ENCODE data around the gene LOX.
A peak's percentile ranks its signal among the peaks of the same experiment; 100 is the strongest.

The LOX gene, protein sequence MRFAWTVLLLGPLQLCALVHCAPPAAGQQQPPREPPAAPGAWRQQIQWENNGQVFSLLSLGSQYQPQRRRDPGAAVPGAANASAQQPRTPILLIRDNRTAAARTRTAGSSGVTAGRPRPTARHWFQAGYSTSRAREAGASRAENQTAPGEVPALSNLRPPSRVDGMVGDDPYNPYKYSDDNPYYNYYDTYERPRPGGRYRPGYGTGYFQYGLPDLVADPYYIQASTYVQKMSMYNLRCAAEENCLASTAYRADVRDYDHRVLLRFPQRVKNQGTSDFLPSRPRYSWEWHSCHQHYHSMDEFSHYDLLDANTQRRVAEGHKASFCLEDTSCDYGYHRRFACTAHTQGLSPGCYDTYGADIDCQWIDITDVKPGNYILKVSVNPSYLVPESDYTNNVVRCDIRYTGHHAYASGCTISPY

DNA sequence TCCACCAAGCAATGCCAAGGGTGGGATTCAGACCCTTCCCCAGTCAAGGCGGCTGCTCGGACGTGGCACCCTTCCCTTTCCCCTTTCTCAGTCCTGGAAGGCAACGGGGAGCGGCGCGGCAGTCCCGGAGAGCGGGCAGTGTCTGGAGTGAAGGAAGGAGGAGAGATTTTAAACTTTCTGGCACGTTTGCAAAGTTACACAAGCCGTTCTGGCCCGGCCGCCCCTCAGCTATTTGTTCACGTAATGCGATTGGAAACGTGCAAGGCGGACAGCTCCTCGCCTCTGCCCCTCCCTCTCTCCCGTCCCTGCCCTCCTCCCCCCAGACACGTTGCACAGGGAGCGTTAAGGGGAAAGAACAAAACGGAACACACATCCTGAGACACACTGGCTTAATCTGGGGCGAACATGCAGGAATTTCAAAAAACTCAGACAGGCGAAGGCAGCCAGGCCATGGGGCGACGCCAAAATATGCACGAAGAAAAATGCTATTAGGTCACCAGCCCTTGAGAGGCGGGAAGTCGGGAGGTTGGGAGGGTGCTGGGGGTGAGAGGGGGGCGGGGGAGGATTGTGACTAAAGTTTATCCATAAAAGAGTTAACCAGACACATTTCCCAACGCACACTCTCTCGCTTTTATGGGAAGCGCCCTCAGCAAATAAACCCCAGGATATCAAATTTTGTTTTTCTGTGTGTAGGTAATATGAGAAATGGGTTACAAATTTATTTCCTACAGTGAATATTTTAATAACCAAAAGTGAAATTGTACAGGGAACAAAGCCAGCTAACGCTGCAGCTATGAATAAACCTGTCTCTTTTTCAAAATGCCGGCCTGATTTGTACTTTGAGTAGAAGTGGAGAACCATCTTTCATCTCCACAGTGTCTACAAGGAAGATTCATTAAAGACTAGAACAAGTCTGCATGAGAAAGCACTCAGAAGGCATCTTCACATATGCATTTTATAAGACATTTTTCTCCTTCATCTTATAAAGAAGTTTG is at the start of gene LOX:
Gene LOX (minus strand): TSS at position 144 of the 995 bp plus-strand sequence. CDS start 274 bp downstream, outside the sequence.
- DNase-seq, result peak; percentile 94

DNA sequence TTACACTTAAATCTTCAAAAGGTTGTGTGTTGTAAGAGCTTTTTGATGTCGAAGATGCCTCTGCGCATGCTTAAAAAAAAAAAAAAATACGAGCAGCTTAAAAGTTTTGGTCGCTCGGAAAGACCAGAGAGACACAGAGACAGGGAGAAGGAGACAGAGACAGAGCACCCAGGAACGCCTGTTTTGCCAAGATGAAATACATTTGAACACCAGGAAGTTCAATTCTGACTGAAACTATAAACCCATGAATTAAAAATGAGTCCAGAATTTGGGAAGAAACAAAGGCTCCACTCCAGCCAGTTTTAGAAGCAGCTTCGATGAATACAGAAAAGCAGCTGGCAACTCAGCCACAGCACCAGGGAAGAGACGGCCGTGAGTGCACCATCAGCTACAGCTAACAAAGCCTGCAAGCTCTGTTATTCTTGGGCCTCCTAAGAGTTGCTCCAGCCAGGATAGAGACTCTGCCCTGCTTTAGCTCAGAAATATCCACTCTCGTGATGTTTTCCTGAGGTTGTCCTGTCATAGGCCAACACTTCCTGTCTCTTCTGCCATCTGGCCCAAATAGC is 48.8 kb upstream of the LOX start:
- peak; percentile 58 for DNase-seq

DNA sequence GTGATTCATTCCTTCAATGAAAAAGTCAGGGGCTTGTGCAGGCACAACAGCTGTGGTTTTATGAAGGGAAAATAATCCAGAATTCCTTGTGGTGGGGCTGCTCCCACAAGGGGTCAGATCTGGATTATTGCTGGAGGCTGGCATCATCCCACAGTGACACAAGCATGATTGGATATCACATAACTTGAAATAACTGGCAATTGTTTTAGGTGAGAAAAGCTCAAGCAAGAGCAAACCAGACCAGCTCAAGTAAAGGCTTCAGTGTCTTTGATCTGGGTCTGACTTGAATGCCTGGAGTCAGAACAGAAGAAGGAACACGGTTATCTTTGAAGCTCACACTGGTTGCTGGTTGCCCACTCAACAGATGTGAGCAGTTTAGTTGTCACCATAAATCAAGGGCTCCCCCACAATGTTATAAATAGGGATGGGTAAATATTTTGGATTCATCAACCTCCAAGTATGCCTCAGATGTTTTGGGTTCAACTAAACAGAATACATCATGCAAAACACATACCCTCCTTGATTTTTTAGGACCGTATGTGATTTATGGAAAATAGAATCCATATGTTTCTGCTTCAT is 48.2 kb upstream of the LOX start:
- peak; percentile 53 for DNase-seq

DNA sequence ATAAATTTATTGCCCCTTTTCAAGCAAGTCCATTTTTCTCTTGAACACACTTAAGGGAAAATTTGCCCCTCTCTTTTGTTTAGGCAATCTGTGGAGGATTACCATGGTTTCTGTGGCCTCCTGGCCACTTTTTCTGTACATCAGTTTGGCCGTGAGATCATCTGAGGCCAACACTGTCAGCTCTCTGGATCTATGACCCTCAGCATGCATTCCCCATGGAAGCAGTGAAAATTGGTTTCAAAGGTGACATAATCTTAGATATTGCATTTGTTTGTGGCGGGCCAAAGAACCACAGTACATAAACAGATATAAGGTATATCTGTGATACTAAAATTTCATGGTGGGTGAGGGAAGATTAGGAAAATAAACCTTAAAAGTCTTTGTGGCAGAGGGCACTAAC is 46.7 kb upstream of the LOX start:
- DNase-seq, result no peak

DNA sequence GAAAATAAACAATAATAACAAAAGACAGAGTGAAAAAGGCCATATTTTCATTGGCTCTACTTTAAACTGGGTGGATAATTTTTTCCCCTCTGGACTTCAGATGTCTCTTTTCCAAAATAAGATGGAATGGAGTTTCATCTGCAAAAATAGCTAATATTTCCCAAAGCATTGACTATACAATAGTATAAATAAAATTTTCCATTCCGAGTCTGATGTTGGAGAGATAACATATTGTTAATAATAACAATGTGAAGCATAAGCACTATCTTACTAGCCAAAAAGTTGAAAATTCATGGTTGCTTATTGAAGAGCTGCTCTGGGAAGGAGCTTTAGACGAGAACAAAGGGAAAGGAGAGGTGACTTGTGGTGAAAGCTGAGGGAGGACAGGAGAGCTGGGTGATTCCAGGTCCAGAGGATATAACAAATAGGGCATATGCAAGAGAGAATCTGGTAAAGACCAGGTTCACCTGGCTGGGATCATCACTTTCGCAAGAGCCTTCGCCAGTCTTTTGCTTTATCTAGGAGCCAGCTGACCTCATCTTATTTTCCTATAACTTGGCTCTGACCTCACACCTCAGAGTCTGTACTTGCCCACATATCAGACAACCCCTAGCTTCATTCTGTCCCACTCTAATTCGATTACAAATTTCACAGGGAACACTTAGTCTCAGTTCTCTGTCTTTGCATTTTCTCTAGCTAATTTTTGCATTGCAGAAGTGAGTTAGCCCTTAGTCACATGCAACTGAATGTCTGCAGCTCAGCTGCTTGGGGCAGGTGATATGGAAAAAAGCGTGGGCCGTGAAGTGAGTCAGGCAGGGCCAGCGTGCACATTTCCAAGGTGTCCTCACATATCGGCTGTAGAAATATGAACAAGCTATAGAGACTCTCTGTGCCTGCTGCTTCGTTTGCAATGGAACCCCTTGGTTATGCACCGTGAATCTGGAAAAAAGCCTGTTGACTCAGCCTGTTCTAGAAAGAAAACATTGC is 43.7 kb upstream of the LOX start:
- no peak for DNase-seq

DNA sequence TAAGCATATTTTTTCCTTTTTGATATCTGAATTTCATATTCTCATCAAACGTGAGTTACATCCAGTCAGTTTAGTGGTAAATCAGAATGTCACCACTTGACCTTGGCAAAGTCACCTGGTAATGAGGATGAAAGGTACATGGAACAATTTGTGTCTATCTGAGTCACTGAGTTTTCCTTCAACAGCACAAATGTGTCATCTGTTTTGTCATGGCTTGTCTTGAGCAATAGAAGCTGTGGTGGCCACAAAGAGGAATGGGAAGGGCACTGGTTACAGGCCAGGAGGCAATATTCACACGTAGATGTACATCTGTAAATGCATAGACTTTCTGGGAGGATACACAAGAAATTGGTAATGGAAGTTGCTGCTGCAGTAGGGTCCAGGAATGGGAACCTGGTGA is 42.9 kb upstream of the LOX start:
- no peak for DNase-seq

DNA sequence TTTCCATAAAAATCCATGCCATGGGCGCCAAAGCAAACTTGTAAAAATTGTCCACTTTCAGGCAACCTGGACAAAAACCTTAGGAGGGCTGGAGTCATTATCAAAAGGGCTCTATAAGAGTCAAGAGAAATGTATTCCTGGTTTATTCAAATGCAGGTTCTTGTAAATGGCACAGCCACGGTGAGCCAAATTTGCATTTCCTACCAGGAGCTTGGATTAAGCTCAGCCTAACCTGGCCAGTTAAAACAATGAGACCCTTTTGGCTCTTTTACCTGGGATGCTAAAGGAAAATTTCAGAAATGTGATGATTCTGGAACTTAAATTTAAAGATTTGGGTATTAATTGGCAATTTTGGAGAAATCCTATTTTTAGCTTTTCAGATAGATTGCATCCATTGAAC is 42.4 kb upstream of the LOX start:
- no peak for DNase-seq

DNA sequence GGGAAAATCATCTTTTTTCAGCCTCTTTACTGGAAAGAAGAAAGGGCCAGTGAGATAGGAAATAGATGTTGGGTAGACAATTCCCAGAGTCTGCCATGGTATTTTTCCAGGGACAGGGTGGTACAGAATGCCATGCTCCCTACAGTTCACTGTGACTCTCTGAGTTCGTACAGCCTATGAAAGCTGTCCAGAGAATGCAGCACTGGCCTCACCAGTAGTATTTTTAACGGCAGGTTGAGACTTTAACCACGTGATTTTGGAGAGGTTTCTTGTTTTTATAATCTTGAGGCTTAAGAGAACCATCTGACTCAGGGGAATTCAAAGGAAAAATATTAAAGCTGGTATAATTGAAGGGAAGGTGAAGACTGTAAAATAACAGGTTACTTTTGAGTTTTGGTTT is 41.1 kb upstream of the LOX start:
- DNase-seq, result no peak

DNA sequence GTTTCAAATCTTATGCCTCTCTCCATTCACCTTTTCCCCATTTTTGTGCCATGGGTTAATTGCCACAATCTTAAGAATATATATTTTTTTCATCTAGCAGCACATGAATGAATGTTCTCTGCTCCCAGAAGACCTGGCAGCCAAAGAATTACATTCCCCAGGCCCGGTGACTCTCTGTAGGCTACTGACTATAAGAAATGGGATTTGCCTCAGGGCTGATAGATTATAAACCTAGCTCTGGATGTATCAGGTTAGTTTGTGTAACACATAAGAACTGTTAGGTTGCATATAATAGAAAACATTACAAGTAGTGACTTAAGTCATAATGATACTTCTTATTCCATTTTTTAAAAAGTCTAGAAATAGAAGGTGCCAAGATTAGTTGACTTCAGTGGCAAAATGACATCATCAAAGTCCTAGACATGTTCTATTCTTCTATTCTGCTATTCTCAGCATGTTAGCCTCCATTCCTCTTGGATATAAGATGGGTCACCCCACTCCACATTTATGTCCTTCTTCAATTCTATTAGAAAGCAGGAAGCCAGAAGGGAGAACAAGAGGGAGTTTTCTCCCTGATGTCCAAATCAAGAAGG is 40.4 kb upstream of the LOX start:
- no peak for DNase-seq

DNA sequence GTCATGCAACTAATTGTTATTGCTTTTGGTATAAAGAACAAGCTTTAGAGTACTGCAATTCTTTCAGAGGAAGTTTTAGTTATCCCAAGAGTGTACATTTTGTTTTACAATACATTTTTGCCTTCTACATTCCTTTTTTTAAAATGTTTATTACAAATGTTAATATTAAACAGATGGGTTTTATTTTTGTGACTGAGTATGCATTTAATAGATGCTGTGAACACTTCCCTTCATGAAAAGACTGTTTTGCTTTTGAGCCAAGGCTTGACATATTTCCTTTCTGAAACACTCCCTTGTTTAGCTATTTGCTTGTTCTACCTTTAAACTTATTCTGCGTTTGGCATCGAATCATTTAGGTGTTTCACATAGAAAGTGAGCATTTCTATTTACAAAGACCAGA is 36.4 kb upstream of the LOX start:
- DNase-seq, result no peak

DNA sequence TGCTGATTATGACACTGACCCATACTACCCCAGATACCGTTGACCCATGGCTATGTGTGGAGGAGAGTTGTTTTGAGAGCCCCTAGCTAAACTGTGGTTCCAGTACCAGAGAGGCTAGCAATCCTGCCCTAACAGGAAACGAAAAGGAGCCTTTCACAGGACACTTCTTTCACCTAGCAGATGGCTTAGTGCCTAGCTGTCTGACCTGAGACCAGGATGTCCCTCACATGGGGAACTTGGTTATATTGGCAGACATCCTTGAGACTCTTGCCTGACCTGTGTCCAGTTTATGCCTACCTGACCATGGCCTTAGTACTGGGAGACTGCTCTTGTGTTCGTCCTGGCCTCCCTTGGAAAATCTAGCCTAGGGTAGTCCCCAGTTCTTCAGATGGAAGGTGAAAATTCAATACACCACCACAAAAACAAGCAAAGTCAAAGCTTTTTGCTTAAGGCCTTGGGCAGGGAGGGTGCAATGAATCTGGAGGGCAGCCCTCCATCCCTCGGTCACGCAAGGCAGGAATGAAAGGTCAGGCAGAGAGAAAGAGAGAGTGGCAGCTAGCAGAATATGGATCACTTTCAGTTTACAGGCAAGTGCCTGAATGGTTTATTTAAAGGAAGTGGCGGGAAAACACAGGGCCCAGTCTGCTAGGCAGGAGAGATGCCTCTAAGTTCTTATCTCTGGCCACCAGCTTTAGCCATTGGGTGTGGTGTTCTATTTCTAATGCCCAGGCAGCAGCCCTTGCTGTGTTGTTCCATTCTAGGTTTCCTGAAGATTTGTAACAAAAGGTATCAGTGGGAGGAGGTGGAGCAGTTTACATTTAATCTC is 34.9 kb upstream of the LOX start:
- no peak for DNase-seq

DNA sequence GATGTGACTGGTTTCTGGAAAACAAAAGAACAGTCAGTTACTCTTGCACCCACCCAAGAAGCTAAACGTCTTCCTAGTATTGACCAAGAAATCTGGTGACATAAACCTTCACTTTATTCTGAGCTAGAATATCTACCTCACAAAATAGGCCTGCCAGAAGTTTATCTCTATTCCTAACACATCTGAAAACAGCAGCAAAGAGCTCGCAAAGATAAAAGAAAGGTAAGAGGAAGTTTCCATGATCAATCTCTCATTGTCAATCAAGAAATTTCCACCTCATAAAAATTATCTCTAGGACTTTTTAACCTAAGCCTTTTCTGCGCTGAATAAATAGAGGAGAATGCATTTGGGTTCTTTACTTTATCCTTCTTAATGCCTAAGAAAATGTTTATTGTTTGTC is 34.0 kb upstream of the LOX start:
- DNase-seq, result no peak

DNA sequence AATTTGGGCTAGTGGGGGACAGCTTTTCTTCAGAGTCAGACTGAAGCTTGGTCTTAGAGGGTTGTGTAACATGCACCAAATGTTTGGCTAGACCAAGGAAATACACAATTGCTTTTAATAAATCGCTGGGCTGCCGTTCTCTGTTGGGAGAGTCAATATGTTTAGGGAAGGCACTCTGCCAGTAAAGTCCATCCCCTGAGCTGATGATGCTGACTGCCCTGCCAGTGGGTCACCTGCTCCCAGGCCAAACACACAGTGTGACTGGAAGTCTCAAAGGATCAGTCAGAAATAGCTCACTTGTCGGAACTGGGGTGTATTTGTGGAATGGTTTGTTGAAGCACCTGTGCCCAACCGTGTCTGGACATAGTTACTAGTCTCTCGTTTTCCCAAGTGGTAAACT is 33.4 kb upstream of the LOX start:
- DNase-seq, result peak; percentile 51

DNA sequence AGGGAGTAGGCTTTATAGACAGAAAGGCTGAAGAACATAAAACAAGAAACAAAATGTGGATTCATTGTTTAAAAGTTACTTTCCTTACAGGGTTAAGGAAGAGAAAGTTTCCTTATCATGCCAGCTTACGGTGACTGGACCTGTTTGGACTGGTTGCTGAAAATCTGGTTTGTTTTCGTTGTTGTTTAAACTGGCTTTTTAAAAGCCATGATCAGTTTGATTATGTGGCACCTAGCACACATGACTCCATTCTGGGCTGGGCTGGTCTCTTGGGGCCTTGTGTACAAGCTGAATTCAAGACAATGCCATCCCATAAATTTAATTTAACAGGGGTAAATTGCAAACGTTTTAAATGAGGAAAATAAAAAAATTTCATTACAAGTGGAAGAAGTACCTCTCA is 32.9 kb upstream of the LOX start:
- no peak for DNase-seq

DNA sequence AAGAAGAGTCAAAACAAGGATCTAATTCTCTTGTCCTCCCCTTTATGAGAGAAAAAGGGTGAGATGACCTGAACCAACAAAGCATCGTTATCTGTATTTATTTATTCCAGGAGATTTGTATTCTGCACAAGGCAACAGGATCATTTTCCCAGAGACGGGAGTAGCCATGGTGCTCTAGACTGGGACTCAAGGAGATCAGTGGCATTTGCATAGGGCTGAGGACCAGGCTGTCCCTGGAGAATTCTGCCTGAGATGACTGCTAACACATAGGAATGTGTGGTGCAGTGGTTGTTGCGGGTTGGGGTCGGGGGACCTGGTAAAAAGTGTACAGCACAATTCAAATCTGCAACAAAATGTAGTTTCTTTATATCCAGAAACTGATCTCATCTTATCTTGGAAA is 29.0 kb upstream of the LOX start:
- no peak for DNase-seq

DNA sequence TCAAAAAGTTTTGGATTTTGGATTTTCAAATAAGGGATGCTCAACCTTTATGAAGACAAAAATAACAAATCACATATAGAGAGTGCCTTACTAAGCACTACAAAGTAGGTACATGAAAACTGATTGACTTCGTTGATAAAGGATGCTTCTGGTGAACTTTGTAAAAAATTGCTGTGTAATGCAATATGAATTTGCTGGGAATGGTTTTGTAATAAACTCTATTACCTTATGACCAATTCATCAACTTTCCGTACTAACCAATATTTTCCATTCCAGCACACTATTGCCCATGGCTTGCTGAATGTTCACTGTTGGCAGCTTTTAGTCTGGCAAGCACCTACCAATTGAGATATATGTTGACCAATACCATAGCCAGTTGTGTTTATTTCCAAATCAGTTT is 27.9 kb upstream of the LOX start:
- DNase-seq, result no peak

DNA sequence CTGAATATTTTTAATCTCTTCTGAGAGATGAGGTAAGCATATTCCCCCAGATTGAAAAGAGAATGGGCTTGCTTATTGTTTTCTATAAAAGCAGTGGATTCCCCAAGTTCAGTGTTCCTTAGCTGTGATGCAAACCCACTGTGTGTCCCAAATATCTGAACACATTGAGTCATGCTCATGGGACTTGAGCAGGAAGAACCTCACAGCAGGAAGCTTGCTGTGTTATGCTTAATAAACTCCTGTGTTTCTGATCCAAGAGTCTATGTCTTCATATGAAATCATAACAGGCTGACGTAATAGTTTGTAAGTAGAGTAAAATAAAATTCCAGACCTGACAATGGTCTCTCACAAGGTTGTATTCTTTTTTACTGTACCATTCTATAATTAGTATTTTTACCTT is 24.8 kb upstream of the LOX start:
- no peak for DNase-seq

DNA sequence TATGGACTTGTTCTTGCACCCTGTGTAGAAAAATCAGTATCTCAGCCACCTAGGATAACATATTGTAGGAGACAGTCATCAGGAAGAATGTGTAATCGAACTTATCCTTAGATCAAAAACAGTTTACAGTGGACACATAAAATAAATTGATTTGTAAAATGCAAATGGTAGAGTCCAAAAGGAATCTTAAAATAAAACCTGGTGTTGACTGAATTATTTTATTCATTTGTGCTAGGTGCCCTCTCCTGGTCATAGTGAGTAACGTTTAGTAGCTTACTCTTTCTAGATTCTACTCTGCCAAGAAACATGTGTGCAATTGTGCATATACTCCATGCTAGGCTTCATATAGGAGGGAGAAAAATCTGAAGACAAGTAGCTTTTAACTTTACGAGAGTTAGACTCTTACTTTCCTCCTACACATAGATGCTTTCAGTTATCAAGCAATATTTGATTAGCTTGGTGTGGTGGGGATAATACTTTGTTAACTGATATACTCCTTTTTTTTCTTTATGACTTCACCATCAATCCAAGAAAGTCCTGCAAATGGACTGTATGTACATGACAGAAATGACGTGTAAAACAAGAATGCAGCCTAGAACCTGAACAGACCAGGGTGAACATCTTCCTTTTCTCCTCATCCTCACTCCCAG is 23.7 kb upstream of the LOX start:
- no peak for DNase-seq

DNA sequence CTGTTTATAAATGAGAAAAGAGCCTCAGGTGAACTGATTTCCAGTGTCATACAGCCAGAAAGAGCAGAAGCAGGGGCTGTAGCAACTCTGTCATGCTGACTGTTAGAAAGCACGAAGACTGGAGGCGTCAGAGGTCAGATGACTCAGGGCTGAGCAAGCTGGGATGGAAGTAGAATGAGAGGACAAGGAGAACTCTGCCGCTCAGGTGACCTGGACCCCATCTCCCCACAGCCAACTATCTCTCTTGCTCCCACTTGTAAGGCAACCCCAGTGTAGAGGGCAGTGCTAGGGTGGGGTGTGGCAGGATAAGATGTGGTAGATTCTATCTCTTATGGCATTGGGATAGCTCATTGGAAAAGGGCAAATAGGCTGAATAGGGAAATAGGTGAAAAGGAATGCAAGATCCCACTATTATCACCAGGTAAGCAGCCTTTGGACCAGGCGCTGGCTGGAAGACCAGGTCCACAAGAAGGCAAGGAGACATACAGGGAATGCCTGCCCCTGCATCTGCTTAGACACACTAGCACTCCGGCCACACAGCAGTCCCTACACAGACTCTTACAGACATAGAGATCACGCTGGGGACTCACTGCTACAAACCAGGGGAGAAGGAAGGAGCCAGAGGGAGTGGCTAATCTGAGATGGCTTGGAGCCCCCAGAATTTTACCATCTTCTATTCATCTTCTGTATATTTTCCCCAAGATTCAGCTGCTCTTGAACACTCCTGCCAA is 21.2 kb upstream of the LOX start:
- no peak for DNase-seq

All from femur (tissue), 1 donor.